Pericardium fibroblast (primary cell): Measurements from ENCODE around the gene FBXO48. TPM values are rescaled to one million over a fixed set of nuclear protein-coding genes. Genes with fewer than 3 reads are reported as not detected.

Experiments used
- total RNA-seq: library from RNA; depleted of rRNA; stranded (reverse); fragments of >200 nt; gene quantifications from 2 replicates; pipeline ENCODE4 v1.2.3, GENCODE V29; 2015

The FBXO48 gene, protein sequence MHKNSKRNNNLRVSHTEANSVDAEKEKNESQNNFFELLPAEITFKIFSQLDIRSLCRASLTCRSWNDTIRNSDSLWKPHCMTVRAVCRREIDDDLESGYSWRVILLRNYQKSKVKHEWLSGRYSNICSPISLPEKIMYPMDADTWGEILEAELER
- total RNA-seq = 0.12 and 0.43 TPM in 2 replicates

DNA sequence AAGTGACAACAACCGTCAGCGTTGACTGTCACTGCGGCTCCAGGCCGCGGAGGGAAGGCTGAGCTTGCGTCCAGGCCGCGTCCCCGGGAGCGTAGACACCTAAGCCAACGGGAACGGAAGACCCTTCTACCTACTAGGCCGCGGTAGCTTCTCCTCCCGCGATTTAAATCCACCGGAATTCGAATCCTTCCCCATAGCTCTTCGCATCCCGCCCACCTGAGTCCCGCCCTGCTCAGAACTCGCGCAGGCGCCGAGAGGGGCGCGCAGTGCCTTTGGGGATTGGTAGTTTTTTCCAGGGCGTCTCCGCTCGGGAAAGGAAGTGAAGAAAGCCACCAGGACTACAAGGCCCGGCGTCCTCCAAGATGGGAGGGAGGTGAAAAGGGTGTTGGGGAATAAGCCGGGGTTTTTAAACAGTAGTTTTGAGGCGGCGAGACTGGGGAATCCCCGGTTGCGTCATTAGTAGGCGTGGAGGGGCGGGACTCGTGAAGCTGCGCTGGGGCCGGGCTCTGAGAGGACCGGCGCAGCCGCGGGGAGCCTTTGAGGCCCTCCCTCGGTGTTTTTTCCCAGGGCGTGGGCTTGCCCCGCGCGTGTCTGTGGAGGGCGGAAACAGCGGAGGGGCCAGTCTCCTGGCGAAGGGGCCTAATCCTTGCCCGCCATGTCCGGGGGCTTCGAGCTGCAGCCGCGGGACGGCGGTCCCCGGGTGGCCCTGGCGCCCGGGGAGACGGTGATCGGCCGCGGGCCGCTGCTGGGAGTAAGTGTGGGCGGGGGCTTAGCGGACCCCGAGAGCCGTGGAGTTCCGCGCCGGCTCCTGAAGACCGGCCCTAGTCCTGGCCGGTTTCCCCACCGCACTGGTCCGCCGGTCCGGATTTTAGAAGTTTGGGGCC is at the start of gene FBXO48, which contains the start of gene APLF:
Gene FBXO48 (minus strand): TSS at position 218 of the 884 bp plus-strand sequence. CDS start 2,149 bp downstream, outside the sequence.
Gene APLF (plus strand): TSS at position 509 of the 884 bp plus-strand sequence. CDS start 147 bp downstream, at position 656.

Other genes starting within 250 kb of the FBXO48 start
- 16.9 and 18.5 TPM in 2 replicates for gene PPP3R1, start 214.8 kb downstream of the FBXO48 start, total RNA-seq
- 26.6 and 30.1 TPM in 2 replicates for gene CNRIP1, start 147.3 kb downstream of the FBXO48 start, total RNA-seq
- not detected in 2 replicates for gene PLEK, start 102.0 kb downstream of the FBXO48 start, total RNA-seq
- gene APLF, start 291 bp upstream of the FBXO48 start, total RNA-seq = 3.0 and 4.3 TPM in 2 replicates
- gene PROKR1, start 176.3 kb upstream of the FBXO48 start, total RNA-seq = not detected in 2 replicates